ENCODE results near the gene ZNF516.

The ZNF516 gene

GRCh38 chr18:76390452-76391035 lies 104.5 kb downstream of the ZNF516 start:
- TF ChIP-seq, protein P1, sequence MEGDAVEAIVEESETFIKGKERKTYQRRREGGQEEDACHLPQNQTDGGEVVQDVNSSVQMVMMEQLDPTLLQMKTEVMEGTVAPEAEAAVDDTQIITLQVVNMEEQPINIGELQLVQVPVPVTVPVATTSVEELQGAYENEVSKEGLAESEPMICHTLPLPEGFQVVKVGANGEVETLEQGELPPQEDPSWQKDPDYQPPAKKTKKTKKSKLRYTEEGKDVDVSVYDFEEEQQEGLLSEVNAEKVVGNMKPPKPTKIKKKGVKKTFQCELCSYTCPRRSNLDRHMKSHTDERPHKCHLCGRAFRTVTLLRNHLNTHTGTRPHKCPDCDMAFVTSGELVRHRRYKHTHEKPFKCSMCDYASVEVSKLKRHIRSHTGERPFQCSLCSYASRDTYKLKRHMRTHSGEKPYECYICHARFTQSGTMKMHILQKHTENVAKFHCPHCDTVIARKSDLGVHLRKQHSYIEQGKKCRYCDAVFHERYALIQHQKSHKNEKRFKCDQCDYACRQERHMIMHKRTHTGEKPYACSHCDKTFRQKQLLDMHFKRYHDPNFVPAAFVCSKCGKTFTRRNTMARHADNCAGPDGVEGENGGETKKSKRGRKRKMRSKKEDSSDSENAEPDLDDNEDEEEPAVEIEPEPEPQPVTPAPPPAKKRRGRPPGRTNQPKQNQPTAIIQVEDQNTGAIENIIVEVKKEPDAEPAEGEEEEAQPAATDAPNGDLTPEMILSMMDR (IDR thresholded peaks at IDR 0.05; ENCODE audit: low read depth, low read length), result no peak
- no peak for DNase-seq (ENCODE audit: low read depth, low spot score)
- in situ Hi-C loops (cut with HindIII; ENCODE audit: low sequenced_read_pairs), result no loop called here
- no peak overlapping the region for H3K4me3 ChIP-seq (ENCODE audit: low read depth, low read length)

- no peak for DNase-seq (ENCODE audit: low read depth, low spot score)
- in situ Hi-C loops (cut with HindIII; ENCODE audit: low sequenced_read_pairs), result no loop called here
- no peak overlapping the region for H3K4me3 ChIP-seq (ENCODE audit: low read depth, low read length)
- TF ChIP-seq, protein P1 (IDR thresholded peaks at IDR 0.05; ENCODE audit: low read depth, low read length), result no peak
These were observed 105.3 kb downstream of the ZNF516 start for GRCh38 chr18:76389716-76390115.

GRCh38 chr18:76388891-76389423 lies 106.1 kb downstream of the ZNF516 start:
- no peak for DNase-seq (ENCODE audit: low read depth, low spot score)
- no peak overlapping the region for H3K4me3 ChIP-seq (ENCODE audit: low read depth, low read length)
- in situ Hi-C loops (cut with HindIII; ENCODE audit: low sequenced_read_pairs), result no loop called here
- TF ChIP-seq, protein P1 (IDR thresholded peaks at IDR 0.05; ENCODE audit: low read depth, low read length), result no peak

DNA sequence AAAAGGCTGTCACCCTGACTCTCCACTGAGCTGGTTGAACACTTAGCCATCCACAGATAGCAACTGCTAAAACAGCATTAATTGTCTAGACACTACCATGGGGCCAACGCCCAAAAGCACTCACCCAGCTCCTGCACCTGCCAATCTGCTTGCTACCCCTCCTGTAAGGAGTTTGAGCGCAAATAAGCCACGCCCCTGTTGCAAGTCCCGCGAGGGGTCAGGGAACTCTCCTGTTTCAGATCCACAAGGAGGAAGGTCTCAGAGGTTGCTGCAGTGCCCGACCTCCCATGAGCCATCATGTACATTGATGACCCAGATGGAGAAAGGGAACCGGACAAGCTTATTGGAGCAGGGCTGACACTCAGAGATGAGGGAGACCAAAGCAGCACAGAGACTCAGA lies 106.8 kb downstream of the ZNF516 start:
- TF ChIP-seq, protein P1 (IDR thresholded peaks at IDR 0.05; ENCODE audit: low read depth, low read length), result no peak
- no peak for DNase-seq (ENCODE audit: low read depth, low spot score)
- in situ Hi-C loops (cut with HindIII; ENCODE audit: low sequenced_read_pairs), result no loop called here
- no peak overlapping the region for H3K4me3 ChIP-seq (ENCODE audit: low read depth, low read length)

- in situ Hi-C loops (cut with HindIII; ENCODE audit: low sequenced_read_pairs), result no loop called here
- TF ChIP-seq, protein P1 (IDR thresholded peaks at IDR 0.05; ENCODE audit: low read depth, low read length), result no peak
- no peak overlapping the region for H3K4me3 ChIP-seq (ENCODE audit: low read depth, low read length)
- DNase-seq (ENCODE audit: low read depth, low spot score), result no peak
These were observed 107.4 kb downstream of the ZNF516 start for GRCh38 chr18:76387608-76388007.

DNA sequence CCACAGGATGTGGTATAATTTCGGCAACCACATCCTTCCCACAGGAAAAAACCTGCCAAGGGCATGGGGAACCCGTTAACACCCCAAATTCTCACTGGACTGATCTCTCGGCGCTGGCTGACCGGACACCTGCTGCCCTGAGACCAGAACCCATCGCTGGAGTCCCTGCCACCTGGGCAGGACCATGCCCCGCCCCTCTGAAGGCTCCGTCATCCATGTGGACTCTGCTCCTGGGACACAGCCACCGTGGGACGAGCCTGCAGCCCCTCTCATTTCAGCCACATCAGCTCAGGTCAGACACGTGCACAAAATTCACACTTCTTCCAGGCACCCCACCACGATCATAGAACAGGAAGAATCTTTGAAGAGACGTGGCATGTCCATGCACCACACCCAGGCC lies 108.2 kb downstream of the ZNF516 start:
- TF ChIP-seq, protein P1 (IDR thresholded peaks at IDR 0.05; ENCODE audit: low read depth, low read length), result no peak
- no peak overlapping the region for H3K4me3 ChIP-seq (ENCODE audit: low read depth, low read length)
- no peak for DNase-seq (ENCODE audit: low read depth, low spot score)
- in situ Hi-C loops (cut with HindIII; ENCODE audit: low sequenced_read_pairs), result no loop called here
